ENCODE data around the gene ANGPTL5. TPM values are rescaled to one million over a fixed set of nuclear protein-coding genes. Genes with fewer than 3 reads are reported as not detected.
"Not testable (repeated sequence)": the region's sequence is repeated elsewhere in the genome, so short reads cannot be mapped to it uniquely, and the experiment has no call there.

The ANGPTL5 gene
- total and polyA plus RNA-seq, 2 donors from 2014 or later, result not detected

GRCh38 chr11:101862391-101863233, 53.7 kb downstream of the ANGPTL5 start:
- peak; percentile 49 for TF ChIP-seq CTCF (IDR thresholded peaks at IDR 0.05; ENCODE audit: borderline replicate concordance, extremely low read depth, insufficient read depth)
- Histone ChIP-seq H3K4me1 (ENCODE audit: control insufficient read depth in 2 of 3, insufficient read depth in 2 of 3, low read depth in 1 of 3, low read length in 3 of 3) (peaks cover 0 to 7% (median 0%) of the 10 kb centered on the region in 3 donors), H3K27ac (ENCODE audit: low read depth in 2 of 2, low read length in 2 of 2) (no peak overlapping the region), H3K27me3 (ENCODE audit: control insufficient read depth, insufficient read depth, low read length) (no peaks in the 10 kb centered on the region), H3K4me3 (ENCODE audit: low read length in 3 of 3) (no peak overlapping the region), H3K36me3 (ENCODE audit: control insufficient read depth in 2 of 3, insufficient read depth in 3 of 3, low read length in 3 of 3) (no peaks in the 10 kb centered on the region), H3K9ac (ENCODE audit: low read length in 3 of 3) (no peak overlapping the region), H3K9me3 (ENCODE audit: control insufficient read depth in 2 of 3, insufficient read depth in 1 of 3, low read length in 3 of 3) (no peaks in the 10 kb centered on the region)
- peak in 2 of 5 donors; percentile 30 to 50 for DNase-seq
- intact Hi-C loops (cut with DNase I), result loop anchor here (10.0 kb wide), 1 partner anchor 142 kb away; no protein-coding TSS in a partner anchor
- no peak for FAIRE-seq

GRCh38 chr11:101860696-101861427, 55.5 kb downstream of the ANGPTL5 start:
- DNase-seq (peak; percentile 19 to 62 (median 53)), FAIRE-seq (peak; percentile 53)
- peak; percentile 71 for TF ChIP-seq CTCF (IDR thresholded peaks at IDR 0.05; ENCODE audit: borderline replicate concordance, extremely low read depth, insufficient read depth)
- no peaks in the 10 kb centered on the region for H3K9me3 ChIP-seq (ENCODE audit: control insufficient read depth in 2 of 3, insufficient read depth in 1 of 3, low read length in 3 of 3)
- H3K27ac ChIP-seq (ENCODE audit: low read depth in 2 of 2, low read length in 2 of 2), result no peak overlapping the region
- intact Hi-C loops (cut with DNase I), result loop anchor here (10.0 kb wide), 1 partner anchor 144 kb away; no protein-coding TSS in a partner anchor
- H3K4me1 ChIP-seq (ENCODE audit: control insufficient read depth in 2 of 3, insufficient read depth in 2 of 3, low read depth in 1 of 3, low read length in 3 of 3), result no peaks in the 10 kb centered on the region
- H3K36me3 ChIP-seq (ENCODE audit: control insufficient read depth in 2 of 3, insufficient read depth in 3 of 3, low read length in 3 of 3), result no peaks in the 10 kb centered on the region
- no peak overlapping the region for H3K4me3 ChIP-seq (ENCODE audit: low read length in 3 of 3)
- no peaks in the 10 kb centered on the region for H3K27me3 ChIP-seq (ENCODE audit: control insufficient read depth, insufficient read depth, low read length)
- no peak overlapping the region for H3K9ac ChIP-seq (ENCODE audit: low read length in 3 of 3)

- not testable (repeated sequence) for DNase-seq; H3K4me3 ChIP-seq (ENCODE audit: low read length in 3 of 3); FAIRE-seq
Observed at GRCh38 chr11:101852260-101852659, 64.1 kb downstream of the ANGPTL5 start.

More at GRCh38 chr11:101852260-101852659, 64.1 kb downstream of the ANGPTL5 start:
- intact Hi-C loops (cut with DNase I); H3K36me3 ChIP-seq (ENCODE audit: control insufficient read depth in 2 of 3, insufficient read depth in 3 of 3, low read length in 3 of 3); H3K27ac ChIP-seq (ENCODE audit: low read depth in 2 of 2, low read length in 2 of 2); H3K9ac ChIP-seq (ENCODE audit: low read length in 3 of 3); H3K27me3 ChIP-seq (ENCODE audit: control insufficient read depth, insufficient read depth, low read length); H3K9me3 ChIP-seq (ENCODE audit: control insufficient read depth in 2 of 3, insufficient read depth in 1 of 3, low read length in 3 of 3); H3K4me1 ChIP-seq (ENCODE audit: control insufficient read depth in 2 of 3, insufficient read depth in 2 of 3, low read depth in 1 of 3, low read length in 3 of 3): not testable (repeated sequence)
- TF ChIP-seq CTCF (IDR thresholded peaks at IDR 0.05; ENCODE audit: borderline replicate concordance, extremely low read depth, insufficient read depth), result peak; percentile 22
